Measurements from ENCODE around the gene SMC1B.

- no peak for TF ChIP-seq CTCF (IDR thresholded peaks at IDR 0.05)
- no peak for TF ChIP-seq SMC3 (IDR thresholded peaks at IDR 0.05)
- TF ChIP-seq POLR2A (IDR thresholded peaks at IDR 0.05; ENCODE audit: low read length) = no peak
- TF ChIP-seq EP300 (IDR thresholded peaks at IDR 0.05) = no peak
- TF ChIP-seq, protein P1, sequence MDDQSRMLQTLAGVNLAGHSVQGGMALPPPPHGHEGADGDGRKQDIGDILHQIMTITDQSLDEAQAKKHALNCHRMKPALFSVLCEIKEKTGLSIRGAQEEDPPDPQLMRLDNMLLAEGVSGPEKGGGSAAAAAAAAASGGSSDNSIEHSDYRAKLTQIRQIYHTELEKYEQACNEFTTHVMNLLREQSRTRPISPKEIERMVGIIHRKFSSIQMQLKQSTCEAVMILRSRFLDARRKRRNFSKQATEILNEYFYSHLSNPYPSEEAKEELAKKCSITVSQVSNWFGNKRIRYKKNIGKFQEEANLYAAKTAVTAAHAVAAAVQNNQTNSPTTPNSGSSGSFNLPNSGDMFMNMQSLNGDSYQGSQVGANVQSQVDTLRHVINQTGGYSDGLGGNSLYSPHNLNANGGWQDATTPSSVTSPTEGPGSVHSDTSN (IDR thresholded peaks at IDR 0.05) = no peak
- no peak for TF ChIP-seq FOXS1 (CRISPR knock-in tag; IDR thresholded peaks at IDR 0.05)
- no peak for TF ChIP-seq ZFP36 (IDR thresholded peaks at IDR 0.05; ENCODE audit: borderline replicate concordance, partially characterized antibody)
- TF ChIP-seq RAD21 (conservative IDR thresholded peaks at IDR 0.05 in 1 of 2, IDR thresholded peaks at IDR 0.05 in 1 of 2) = no peak
These were observed 47.1 kb upstream of the SMC1B start for GRCh38 chr22:45460288-45461109.

Data from A549 (cell line).